Left ventricle myocardium inferior (tissue), 1 donor: ENCODE data around the gene UGGT2. TPM values are rescaled to one million over a fixed set of nuclear protein-coding genes. Genes with fewer than 3 reads are reported as not detected.
"Not testable (repeated sequence)": the region's sequence is repeated elsewhere in the genome, so short reads cannot be mapped to it uniquely, and the experiment has no call there.

Experiments
- DNase-seq: peaks from one replicate; pipeline ENCODE4 v3.0.0-alpha.2; 2020
- H3K27ac ChIP-seq: fragments of 200-600 bp; replicated peaks from 2 replicates; pipeline ENCODE4 v1.8.0; 2021
- H3K27me3 ChIP-seq: fragments of 200-600 bp; 2 replicates; pipeline ENCODE4 v1.8.0; 2021; ENCODE audit warnings: low read depth
- H3K36me3 ChIP-seq: fragments of 200-600 bp; 2 replicates; pipeline ENCODE4 v1.8.0; 2021
- H3K4me1 ChIP-seq: fragments of 200-600 bp; 2 replicates; pipeline ENCODE4 v1.8.0; 2021
- H3K4me3 ChIP-seq: fragments of 200-600 bp; 2 replicates; pipeline ENCODE4 v1.8.0; 2021; ENCODE audit warnings: mild to moderate bottlenecking, moderate library complexity
- H3K9me3 ChIP-seq: fragments of 200-600 bp; replicated peaks from 2 replicates; pipeline ENCODE4 v1.8.0; 2021
- intact Hi-C: fragments of 100-400 bp; cut with micrococcal nuclease; formaldehyde crosslinking; loops from one replicate; pipeline ENCODE4 v1.11.0; 2022
- total RNA-seq: library from RNA; stranded (reverse); fragmentation: NEBNext Ultra II Directional; extraction: Animal tissue kit (Norgen Biotek cat#: 25700); gene quantifications from one replicate; pipeline ENCODE4 v1.2.1, GENCODE V29; 2021
- TF ChIP-seq, protein P1 (sequence below): fragments of 200-600 bp; IDR thresholded peaks from 2 replicates; pipeline ENCODE4 v1.8.0; 2021; ENCODE audit warnings: antibody characterized with exemption, mild to moderate bottlenecking, borderline replicate concordance
- donor health status: DM: no; HTN: yes; CAD: no; lungs with severe emphysema.

Gene UGGT2
- total RNA-seq, 1 donor from 2014 or later, result 11.4 TPM

DNA sequence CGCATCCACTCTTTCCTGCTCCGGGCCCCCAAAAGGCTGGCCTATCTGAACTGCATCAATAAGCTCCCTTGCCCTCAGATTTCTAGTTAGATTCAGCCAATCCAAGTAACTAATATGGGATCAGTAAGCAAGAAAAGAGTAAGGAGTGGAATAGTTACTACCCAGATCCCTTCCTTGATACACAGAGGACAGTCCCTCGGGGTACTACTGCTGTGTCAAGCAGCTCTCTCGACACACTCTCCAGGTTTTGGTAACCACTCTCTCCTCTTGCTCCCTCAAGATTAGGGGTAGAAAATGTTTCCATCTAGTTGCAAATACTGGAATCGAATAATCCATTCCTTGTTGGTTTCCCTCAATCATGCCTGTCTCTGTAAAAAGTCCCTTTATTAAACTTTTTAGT lies 65.4 kb downstream of the UGGT2 start:
- H3K4me1 ChIP-seq, result no peaks in the 10 kb centered on the region
- no peak overlapping the region for H3K4me3 ChIP-seq
- H3K9me3 ChIP-seq, result no peaks in the 10 kb centered on the region
- no peak overlapping the region for H3K27ac ChIP-seq
- DNase-seq, result no peak
- intact Hi-C loops, result no loop called here
- H3K36me3 ChIP-seq, result peaks cover 7% of the 10 kb centered on the region
- TF ChIP-seq, protein P1, sequence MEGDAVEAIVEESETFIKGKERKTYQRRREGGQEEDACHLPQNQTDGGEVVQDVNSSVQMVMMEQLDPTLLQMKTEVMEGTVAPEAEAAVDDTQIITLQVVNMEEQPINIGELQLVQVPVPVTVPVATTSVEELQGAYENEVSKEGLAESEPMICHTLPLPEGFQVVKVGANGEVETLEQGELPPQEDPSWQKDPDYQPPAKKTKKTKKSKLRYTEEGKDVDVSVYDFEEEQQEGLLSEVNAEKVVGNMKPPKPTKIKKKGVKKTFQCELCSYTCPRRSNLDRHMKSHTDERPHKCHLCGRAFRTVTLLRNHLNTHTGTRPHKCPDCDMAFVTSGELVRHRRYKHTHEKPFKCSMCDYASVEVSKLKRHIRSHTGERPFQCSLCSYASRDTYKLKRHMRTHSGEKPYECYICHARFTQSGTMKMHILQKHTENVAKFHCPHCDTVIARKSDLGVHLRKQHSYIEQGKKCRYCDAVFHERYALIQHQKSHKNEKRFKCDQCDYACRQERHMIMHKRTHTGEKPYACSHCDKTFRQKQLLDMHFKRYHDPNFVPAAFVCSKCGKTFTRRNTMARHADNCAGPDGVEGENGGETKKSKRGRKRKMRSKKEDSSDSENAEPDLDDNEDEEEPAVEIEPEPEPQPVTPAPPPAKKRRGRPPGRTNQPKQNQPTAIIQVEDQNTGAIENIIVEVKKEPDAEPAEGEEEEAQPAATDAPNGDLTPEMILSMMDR, result no peak
- H3K27me3 ChIP-seq, result no peaks in the 10 kb centered on the region

DNA sequence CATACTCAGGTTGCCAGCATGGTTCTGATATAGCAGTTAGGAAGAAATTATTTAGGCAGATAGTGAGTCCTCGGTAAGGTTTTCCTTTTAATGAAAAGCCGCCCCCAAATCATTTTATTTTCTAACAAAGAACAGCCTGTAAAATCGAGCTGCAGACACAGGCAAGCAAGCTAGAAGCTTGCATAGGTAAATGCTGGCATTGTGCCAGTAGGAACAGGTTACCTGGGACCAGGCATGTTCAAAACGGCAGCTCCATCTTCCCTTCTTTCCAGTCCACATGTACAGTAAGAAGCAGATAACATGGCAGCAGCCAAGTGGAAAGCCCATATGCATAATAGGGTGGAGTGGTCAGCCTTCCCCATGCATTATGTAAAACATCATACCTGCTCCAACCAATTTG lies 71.1 kb downstream of the UGGT2 start:
- TF ChIP-seq, protein P1, result no peak
- intact Hi-C loops, result no loop called here
- peaks cover 7% of the 10 kb centered on the region for H3K9me3 ChIP-seq
- no peak for DNase-seq
- H3K4me3 ChIP-seq, result no peak overlapping the region
- no peaks in the 10 kb centered on the region for H3K4me1 ChIP-seq
- H3K36me3 ChIP-seq, result peaks cover 7% of the 10 kb centered on the region
- no peaks in the 10 kb centered on the region for H3K27me3 ChIP-seq
- no peak overlapping the region for H3K27ac ChIP-seq

DNA sequence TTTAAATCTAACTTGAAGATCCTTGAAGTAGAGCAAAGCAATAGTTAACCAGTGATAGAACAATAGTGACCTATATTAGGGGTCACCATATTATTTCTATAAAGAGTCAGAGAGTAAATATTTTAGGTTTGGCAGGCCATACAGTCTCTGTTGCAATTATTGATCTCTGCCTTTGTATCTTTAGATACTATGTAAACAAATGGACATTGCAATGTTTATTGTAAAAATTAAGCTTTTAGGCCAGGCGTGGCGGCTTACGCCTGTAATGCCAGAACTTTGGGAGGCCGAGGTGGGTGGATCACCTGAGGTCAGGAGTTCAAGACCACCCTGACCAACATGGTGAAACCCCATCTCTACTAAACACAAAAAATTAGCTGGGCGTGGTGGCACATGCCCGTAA lies 80.5 kb downstream of the UGGT2 start:
- H3K27ac ChIP-seq, H3K4me3 ChIP-seq, H3K4me1 ChIP-seq, intact Hi-C loops, H3K27me3 ChIP-seq, DNase-seq: not testable (repeated sequence)
- Histone ChIP-seq H3K9me3 (peaks cover 14% of the 10 kb centered on the region), H3K36me3 (peaks cover 33% of the 10 kb centered on the region)

DNA sequence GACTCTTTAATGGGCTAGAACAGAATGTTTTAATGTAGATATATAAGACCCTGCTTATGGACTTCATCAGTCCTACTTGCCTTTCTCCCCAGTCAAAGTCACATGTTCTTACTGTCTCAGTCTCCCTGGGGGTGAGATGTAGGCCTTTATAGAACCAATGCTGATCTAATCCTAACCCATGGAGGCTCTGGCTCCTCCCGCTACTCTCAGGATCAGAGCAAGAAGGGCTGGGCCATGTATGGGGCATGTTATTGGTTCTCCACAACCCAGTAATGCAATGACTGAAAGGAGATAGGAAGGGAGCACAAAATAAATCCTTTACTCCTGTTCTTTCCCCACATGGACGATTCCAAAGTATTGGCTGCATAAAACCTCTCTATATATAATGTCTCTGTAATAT lies 82.3 kb downstream of the UGGT2 start:
- H3K36me3 ChIP-seq, result peaks cover 21% of the 10 kb centered on the region
- H3K4me1 ChIP-seq, result no peaks in the 10 kb centered on the region
- no peaks in the 10 kb centered on the region for H3K9me3 ChIP-seq
- intact Hi-C loops, result no loop called here
- TF ChIP-seq, protein P1, result no peak
- no peaks in the 10 kb centered on the region for H3K27me3 ChIP-seq
- H3K27ac ChIP-seq, result no peak overlapping the region
- no peak for DNase-seq
- H3K4me3 ChIP-seq, result no peak overlapping the region

DNA sequence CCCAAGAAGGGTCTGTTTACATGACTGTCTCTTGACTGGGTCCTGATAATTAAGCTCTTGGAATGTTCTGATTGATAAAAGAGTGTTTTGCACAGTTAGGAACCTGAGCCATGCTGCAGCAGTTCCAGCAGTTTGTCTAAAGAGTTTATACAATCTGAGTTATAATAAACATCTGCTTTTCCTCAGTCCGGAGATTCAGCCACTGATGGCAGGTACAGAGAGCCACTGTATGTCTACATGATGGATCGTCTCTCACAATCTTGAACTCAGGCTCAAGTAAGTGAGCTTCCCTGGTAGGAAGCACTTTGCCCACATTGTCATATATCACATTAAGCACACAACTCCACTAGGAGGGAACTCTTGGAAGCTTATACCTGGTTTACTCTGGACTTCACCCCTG lies 84.3 kb downstream of the UGGT2 start:
- H3K4me1 ChIP-seq, result no peaks in the 10 kb centered on the region
- TF ChIP-seq, protein P1, result no peak
- H3K9me3 ChIP-seq, result peaks cover 6% of the 10 kb centered on the region
- no peak overlapping the region for H3K27ac ChIP-seq
- no peak overlapping the region for H3K4me3 ChIP-seq
- peaks cover 19% of the 10 kb centered on the region for H3K36me3 ChIP-seq
- intact Hi-C loops, result no loop called here
- no peak for DNase-seq
- no peaks in the 10 kb centered on the region for H3K27me3 ChIP-seq

DNA sequence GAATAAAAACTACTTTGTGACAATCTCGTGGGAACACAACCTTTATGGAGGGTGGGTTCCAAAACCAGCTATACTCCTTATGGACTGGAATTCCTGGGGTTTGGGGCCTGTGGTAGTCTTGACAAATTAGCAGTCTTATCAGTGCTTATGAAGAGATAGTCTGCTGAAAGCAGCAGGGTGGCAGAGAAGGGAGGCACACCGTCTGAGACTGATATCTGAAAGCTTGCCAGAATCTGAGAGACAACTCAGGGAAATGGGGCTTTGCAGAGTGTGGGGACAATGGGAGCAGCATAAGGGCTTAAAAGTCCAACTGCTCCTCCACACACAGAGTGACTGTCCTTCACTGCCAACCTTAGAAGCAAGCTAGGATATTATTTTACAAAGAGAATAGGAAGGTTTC lies 95.9 kb downstream of the UGGT2 start:
- H3K27ac ChIP-seq, result no peak overlapping the region
- no peaks in the 10 kb centered on the region for H3K27me3 ChIP-seq
- peaks cover 34% of the 10 kb centered on the region for H3K36me3 ChIP-seq
- no peak for DNase-seq
- TF ChIP-seq, protein P1, result no peak
- no peak overlapping the region for H3K4me3 ChIP-seq
- H3K9me3 ChIP-seq, result peaks cover 30% of the 10 kb centered on the region
- no peaks in the 10 kb centered on the region for H3K4me1 ChIP-seq
- intact Hi-C loops, result no loop called here
